Keratinocyte (primary cell): ENCODE measurements around the gene SMPDL3A.

ENCODE experiments used
- CTCF ChIP-seq, 3 experiments: IDR thresholded peaks in 1 of 3; conservative IDR thresholded peaks in 1 of 3; optimal IDR thresholded peaks in 1 of 3; 2 replicates in 2 of 3; 3 replicates in 1 of 3; pipeline versions ENCODE3 to v1.5.1; 2011; ENCODE audit warnings: low read length in 3 of 3, mild to moderate bottlenecking in 3 of 3, moderate library complexity in 2 of 3, control low read depth in 1 of 3, inconsistent platforms in 1 of 3; ENCODE audit not compliant: insufficient read depth in 2 of 3; ENCODE audit errors: extremely low read depth in 1 of 3
- EZH2 ChIP-seq: IDR thresholded peaks from one replicate; pipeline ENCODE4 v1.6.1; 2012; ENCODE audit warnings: inconsistent platforms, mild to moderate bottlenecking, low read length, moderate library complexity

- TF ChIP-seq CTCF (optimal IDR thresholded peaks at IDR 0.05 in 1 of 3, IDR thresholded peaks at IDR 0.05 in 1 of 3, conservative IDR thresholded peaks at IDR 0.05 in 1 of 3; ENCODE audit: extremely low read depth in 1 of 3, insufficient read depth in 2 of 3, low read length in 3 of 3), result no peak
- TF ChIP-seq EZH2, result no peak
These were observed 1.6 kb downstream of the SMPDL3A start for GRCh38 chr6:122790423-122791309.
